DMS153 (cell line): ENCODE results near the gene KCTD21.
"Not testable (repeated sequence)": the region's sequence is repeated elsewhere in the genome, so short reads cannot be mapped to it uniquely, and the experiment has no call there.

Source experiments
- DNase-seq: peaks from one replicate; lab custom pipeline; 2025; lab: John Stamatoyannopoulos, UW

The KCTD21 gene

DNA sequence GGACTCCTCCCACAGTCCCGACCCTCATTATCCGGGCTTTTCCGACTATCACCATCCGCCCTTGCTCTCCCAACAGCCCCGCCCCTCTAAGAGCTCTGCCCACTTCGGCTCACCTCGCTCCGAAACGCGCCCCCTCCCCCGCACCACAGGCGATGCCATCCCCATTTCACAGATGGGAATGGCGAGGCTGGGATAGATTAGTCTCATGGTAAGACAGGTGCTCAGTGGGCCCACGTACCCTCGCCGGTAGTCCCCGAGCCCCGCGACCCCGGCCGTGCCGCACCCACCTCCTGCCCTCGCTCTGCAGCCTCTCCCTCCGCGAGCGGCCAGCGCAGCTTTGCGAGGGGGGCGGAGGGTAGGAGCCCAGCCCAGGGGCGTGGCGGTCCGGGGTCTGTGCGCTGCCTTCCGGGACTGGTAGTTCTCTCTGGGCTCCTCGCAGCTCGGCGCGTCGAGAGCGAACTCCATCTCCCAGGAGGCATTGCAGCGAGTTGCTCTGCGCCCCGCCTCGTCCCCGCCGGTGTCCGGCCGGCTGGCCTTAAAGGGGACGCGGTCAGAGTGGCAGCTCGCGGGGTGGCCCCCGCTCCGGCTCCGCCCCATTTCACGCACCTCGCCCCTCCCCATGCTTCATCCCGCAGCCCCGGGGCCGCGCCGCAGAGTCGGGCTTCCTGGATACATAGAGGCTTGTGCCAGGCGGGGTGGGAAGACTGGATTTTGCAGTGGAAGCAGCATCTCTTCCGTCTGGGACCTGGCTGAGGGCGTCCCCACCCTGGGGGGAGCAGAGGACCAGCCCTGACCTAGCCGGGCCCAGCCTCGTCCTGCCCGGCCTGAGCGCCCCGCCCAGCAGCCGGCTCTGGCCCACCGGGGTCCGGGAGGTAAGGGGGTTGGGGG is at the start of gene KCTD21, which contains the start of gene USP35:
TSS of gene KCTD21 (minus strand) at position 341 of the 888 bp plus-strand sequence. CDS start 14,072 bp downstream, outside the sequence.
TSS of gene USP35 (plus strand) at position 634 of the 888 bp plus-strand sequence. CDS start 7,327 bp downstream, outside the sequence.
- DNase-seq: peak; percentile 91

- no peak for DNase-seq
Measured at GRCh38 chr11:78237293-78238046, 49.0 kb upstream of the KCTD21 start.

- DNase-seq: no peak
Measured at GRCh38 chr11:78234006-78234405, 45.6 kb upstream of the KCTD21 start.

GRCh38 chr11:78233046-78233445 is 44.6 kb upstream of the KCTD21 start:
- not testable (repeated sequence) for DNase-seq

- no peak for DNase-seq
Measured at GRCh38 chr11:78231962-78232501, 43.6 kb upstream of the KCTD21 start.

DNA sequence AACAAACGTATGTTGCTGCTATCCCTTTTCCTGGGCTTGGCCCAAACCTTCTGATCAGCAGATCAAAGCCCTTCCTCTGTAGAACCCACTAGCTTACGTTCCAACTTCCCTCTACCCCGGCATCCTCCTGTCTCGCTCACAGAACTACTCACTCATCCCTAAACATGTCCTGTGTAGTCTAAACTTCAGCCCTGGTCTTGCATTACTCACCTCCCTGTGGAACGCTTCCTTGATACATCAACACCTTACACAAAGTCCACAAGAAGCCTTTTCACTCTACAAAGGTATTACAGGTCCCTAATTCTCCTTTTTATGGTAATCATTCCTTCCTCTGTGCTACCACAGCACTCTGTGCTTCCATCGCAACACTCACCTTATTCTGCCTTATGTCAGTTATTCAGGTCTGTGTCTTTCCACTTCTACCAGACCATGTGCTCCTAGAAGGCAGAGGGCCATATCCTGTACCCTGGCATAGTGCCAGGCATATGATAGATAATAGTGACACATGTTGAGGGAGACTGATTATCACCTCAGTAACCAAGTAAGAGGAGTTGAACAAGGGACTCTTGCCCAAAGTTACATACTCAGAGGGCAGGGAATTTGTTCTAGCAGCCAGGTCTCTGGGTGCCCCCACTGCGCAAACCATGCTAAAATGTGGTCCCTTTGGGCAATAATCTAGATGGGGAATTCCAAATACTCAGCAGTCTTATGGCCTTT is 41.9 kb upstream of the KCTD21 start:
- DNase-seq: no peak

DNA sequence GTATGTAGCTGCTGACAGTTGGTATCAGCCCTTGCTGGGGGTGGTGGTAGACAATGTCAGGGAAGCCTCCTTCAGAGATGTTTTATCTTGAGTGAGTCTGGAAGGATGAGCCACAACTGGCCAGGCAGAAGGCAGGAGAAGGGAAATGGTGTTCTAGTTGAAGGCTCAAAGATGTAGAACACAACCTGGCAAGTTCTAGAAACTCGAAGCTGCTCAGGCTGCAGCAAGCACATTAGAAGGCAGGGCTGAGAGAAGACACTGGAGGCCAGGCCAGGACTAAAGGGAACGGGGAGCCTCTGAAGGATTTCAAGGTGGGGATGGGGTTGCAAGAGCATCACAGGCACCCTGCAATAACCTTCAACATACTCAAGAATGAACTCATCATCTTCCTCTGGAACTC is 40.7 kb upstream of the KCTD21 start:
- no peak for DNase-seq

DNA sequence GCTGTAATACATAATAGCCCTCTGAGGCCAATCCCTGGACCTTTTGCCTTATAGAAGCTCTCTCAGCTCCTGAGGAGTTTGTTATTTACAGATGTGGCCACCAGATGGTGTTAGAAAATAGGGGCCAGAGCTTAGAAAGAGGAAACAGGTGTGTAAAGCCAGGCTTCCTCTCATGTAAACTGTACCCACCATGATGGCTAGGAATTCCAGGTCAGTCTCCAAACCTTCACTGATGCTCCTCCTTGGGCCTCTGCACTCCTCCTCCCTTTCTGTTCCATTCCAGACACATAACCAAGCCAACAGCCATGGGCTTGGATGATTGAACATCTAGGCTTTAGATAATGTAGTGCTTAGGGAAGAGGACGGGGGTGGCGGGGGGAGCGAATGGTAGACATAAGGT is 40.0 kb upstream of the KCTD21 start:
- peak; percentile 72 for DNase-seq

- no peak for DNase-seq
Measured at GRCh38 chr11:78227921-78228320, 39.5 kb upstream of the KCTD21 start.

DNA sequence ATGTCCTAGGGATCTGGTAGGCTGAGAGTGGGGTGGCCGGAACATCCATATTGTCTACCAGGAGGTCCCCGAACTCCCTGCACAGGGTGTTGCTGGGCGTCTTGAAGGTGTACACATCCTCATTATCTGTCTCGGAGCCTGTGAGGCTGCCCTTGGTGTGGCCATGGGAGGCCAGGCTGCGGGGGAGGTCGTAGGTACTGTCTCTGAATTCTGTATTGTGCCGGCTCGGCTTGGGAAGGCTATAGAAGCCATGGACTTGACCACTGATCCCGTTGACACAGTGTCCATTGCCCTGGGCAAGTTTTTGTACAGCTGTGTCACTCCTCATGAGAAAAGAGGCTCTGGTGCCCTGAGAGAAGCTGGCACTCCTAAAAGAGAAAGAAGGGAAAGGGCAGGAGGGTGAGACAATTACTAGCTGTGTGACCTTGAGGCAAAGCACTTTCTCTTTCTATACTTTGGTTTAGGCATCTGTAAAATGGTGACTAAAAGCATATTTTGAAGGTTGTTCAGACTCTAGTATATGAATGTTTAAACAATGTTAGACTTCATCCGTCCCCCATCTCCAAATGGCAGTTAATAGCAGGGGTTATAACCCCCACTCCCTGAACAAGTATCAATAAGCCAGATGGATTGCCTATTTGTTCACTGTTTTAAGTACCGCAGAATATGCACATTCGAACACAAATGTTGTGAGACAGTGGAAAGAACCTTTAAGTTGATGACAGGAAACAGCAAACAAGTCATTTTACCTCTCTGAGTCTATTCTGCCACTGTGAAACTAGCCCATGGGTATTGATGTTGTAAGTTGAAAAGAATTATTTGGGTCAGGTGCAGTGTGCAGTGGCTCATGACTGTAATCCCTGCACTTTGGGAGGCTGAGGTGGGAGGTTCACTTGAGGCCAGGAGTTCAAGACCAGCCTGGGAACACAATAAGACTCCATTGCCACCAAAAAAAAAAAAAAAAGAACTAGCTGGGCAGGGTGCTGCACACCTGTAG is 38.6 kb upstream of the KCTD21 start:
- no peak for DNase-seq

DNA sequence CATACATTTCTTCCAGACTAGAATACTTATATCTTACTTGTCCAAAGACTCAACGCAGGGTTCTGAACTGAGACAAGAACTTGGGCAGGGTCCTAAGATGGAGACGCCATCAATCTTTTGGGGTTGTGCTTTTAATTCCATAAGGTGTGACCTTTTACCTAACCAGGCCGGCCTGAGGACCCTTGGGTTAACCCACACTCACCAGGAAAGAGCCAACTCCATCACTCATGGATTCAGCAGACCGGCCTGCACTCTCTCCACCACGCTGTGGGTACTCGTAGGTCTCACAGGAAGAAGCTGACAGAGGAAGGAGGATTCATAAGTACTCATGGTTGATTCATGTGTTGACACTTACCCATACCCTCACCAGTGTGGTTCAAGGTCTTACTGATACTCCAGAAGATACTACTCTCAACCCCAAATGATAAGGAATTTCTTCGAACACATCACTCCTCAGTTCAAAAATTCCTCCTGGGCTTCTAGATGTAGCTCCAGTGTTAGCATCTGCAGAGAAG is 36.5 kb upstream of the KCTD21 start:
- no peak for DNase-seq

DNA sequence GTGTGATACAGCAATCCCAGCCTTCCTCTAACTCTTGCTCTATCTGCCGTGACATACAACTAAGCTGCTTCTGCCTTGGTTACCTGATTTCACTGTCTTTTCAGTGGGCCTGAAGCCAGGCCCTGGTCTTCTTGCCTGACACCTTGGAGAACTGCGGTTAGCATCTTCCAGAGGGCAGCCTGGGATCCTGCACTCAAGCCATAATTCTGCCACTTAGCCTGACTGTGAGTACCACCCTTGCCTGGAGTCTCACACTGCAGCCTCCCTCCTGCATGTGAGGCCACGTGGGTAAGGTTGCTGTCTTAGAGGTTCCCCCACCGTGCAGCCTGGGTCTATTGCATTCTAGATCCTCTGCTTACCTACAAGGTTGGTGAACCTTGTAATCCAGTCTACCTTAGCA is 36.1 kb upstream of the KCTD21 start:
- no peak for DNase-seq

- DNase-seq: no peak
Measured at GRCh38 chr11:78223320-78223954, 35.0 kb upstream of the KCTD21 start.

- DNase-seq: not testable (repeated sequence)
Measured at GRCh38 chr11:78222726-78223125, 34.3 kb upstream of the KCTD21 start.

- DNase-seq: no peak
Measured at GRCh38 chr11:78221396-78222315, 33.2 kb upstream of the KCTD21 start.

DNA sequence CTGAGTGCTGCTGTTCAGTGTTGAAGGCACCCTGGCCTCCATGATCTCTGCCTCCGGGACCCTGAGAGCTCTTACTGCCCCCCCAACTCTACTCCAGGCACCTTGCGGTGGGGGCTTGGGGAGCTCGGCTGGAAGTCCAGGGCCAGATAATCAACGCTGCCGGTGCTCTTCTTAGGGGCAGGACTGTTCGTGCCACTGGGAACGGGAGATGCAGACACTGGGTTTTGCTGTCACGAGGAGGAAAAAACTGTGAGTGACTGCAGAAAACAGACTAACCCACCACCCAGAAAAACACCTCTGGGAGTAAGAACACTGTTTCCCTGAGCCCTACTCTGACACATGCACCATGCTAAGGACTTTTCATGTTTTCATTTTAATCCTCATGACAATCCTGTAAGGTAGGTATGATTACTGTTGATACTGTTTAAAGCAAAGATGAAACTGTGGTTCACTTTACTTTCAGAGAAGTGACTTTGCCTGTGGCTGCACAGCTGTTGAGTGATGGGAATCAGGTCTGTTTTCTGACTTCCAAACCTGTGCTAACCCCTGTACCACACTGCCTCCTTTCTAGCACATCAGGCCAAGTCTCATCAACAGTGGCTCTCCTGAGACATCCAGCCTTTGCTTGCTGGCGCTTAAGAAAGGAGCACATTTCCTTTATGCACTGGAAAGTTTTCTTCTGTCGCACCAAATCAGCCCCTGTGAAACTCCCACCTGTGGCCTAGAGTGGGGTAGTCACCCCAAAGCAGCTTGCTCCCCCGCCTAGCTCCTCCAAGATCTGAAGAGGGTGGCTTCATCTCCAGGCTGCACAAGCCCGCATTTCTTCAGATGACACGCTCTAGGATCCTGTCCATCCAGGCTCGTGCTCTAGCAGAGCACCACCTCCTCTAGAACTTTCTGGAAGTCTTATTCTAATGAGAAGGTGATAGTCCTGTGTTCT is 32.1 kb upstream of the KCTD21 start:
- no peak for DNase-seq

GRCh38 chr11:78219493-78220217 is 31.2 kb upstream of the KCTD21 start:
- DNase-seq: no peak
